Type B pancreatic cell (in vitro differentiated cells): ENCODE data around the gene CDH16. TPM values are rescaled to one million over a fixed set of nuclear protein-coding genes. Genes with fewer than 3 reads are reported as not detected.

ENCODE experiments used
- DNase-seq: peaks from one replicate; pipeline ENCODE4 v3.0.0; 2021; ENCODE audit warnings: mixed read lengths; ENCODE audit not compliant: unreplicated experiment; ENCODE audit errors: extremely low spot score
- H3K27ac Mint-ChIP-seq: 2 replicates; pipeline ENCODE4 v1.8.0; 2021; ENCODE audit warnings: mild to moderate bottlenecking, mixed read lengths
- H3K27me3 Mint-ChIP-seq: 2 replicates; pipeline ENCODE4 v1.8.0; 2021; ENCODE audit warnings: mixed read lengths
- H3K36me3 Mint-ChIP-seq: 2 replicates; pipeline ENCODE4 v1.8.0; 2021; ENCODE audit warnings: mixed read lengths
- H3K4me1 Mint-ChIP-seq: one replicate; pipeline ENCODE4 v1.8.0; 2021; ENCODE audit warnings: mixed read lengths; ENCODE audit not compliant: unreplicated experiment
- H3K4me3 Mint-ChIP-seq: 2 replicates; pipeline ENCODE4 v1.8.0; 2021; ENCODE audit warnings: mild to moderate bottlenecking, mixed read lengths
- H3K9me3 Mint-ChIP-seq: 2 replicates; pipeline ENCODE4 v1.8.0; 2021; ENCODE audit warnings: mixed read lengths
- total RNA-seq: library from RNA; stranded (reverse); gene quantifications from 2 replicates; pipeline ENCODE4 v1.2.1, GENCODE V29; 2021; ENCODE audit warnings: low replicate concordance
- TF ChIP-seq, protein P1 (sequence below): fragments of 200-600 bp; sonication (generic); conservative IDR thresholded peaks from 2 replicates; pipeline ENCODE4 v1.5.0; 2021; ENCODE audit warnings: antibody characterized with exemption, mild to moderate bottlenecking

CDH16 gene
- total RNA-seq, 1 donor from 2014 or later, result 1.7 TPM

DNA sequence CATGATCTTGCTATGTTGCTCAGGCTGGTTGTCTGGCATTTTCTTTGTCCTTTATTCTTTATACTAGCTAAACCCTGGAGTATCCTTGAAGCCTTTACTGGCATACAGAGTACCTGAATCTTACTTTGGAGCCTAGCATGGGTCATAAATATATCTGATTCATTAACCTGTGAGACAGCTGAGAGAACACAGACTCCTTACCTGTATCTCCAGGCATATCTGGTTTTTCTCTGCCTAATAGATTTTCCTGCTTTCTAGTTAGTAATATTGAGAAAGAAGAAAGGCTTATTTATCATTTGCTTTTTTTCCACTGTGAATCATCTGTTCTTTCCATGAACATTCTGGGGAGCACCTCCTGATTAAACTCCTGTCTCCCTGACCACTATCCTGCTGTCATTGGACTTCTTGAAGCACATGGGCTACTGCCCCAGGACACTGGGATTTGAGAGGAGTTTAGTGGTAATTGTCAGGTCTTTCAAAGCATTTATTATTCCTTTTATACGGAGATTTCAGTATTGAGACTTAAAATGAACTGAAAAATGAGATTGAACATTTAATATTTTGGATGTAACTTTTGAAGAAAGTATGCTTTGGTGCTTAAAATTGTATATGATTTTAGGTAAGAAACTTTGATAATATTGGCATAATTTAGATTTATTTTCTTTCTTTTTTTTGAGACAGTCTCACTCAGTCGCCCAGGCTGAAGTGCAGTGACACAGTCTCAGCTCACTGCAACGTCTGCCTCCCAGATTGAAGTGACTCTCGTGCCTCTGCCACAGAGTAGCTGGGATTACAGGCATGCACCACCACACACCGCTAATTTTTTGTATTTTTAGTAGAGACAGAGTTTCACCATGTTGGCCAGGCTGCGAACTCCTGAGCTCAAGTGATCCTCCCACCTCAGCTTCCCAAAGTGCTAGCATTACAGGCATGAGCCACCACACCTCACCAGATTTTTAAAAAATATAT lies 29.8 kb downstream of the CDH16 start:
- Mint-ChIP-seq H3K4me1 (no peaks in the 10 kb centered on the region), H3K27ac (peak overlapping the region; percentile 29), H3K9me3 (no peaks in the 10 kb centered on the region), H3K36me3 (peaks cover 14% of the 10 kb centered on the region), H3K27me3 (no peaks in the 10 kb centered on the region), H3K4me3 (no peak overlapping the region)
- DNase-seq, result no peak
- TF ChIP-seq, protein P1, sequence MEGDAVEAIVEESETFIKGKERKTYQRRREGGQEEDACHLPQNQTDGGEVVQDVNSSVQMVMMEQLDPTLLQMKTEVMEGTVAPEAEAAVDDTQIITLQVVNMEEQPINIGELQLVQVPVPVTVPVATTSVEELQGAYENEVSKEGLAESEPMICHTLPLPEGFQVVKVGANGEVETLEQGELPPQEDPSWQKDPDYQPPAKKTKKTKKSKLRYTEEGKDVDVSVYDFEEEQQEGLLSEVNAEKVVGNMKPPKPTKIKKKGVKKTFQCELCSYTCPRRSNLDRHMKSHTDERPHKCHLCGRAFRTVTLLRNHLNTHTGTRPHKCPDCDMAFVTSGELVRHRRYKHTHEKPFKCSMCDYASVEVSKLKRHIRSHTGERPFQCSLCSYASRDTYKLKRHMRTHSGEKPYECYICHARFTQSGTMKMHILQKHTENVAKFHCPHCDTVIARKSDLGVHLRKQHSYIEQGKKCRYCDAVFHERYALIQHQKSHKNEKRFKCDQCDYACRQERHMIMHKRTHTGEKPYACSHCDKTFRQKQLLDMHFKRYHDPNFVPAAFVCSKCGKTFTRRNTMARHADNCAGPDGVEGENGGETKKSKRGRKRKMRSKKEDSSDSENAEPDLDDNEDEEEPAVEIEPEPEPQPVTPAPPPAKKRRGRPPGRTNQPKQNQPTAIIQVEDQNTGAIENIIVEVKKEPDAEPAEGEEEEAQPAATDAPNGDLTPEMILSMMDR, result no peak

DNA sequence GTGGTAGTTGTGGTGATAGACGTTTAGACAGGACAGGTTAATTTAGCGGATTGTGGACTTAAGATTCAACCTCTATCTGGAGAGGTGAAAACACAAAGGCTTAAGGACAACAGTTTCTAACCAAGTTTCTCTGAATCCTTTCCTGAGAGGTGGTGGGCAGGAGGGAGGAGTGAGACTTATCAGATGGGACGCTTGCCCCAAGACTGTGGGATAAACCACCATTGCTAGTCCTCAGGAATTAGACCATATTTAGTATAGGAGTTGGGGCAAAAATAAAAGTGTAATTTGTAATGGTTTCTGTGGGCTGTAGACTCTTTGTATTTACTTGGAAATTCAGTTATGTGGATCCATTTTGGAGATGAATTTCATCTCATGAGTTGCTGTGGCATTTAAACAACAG lies 31.8 kb downstream of the CDH16 start:
- Mint-ChIP-seq H3K36me3 (peaks cover 14% of the 10 kb centered on the region), H3K4me3 (peak overlapping the region; percentile 16), H3K4me1 (no peaks in the 10 kb centered on the region), H3K9me3 (no peaks in the 10 kb centered on the region), H3K27ac (peak overlapping the region; percentile 63), H3K27me3 (no peaks in the 10 kb centered on the region)
- TF ChIP-seq, protein P1, result no peak
- DNase-seq, result no peak

- no peaks in the 10 kb centered on the region for H3K9me3 Mint-ChIP-seq
- peaks cover 14% of the 10 kb centered on the region for H3K36me3 Mint-ChIP-seq
- peak overlapping the region; percentile 63 for H3K27ac Mint-ChIP-seq
These were observed 32.4 kb downstream of the CDH16 start for GRCh38 chr16:66886321-66886720.

GRCh38 chr16:66885491-66885890 lies 33.2 kb downstream of the CDH16 start:
- peak overlapping the region; percentile 63 for H3K27ac Mint-ChIP-seq
- H3K36me3 Mint-ChIP-seq, result peaks cover 10% of the 10 kb centered on the region
- no peaks in the 10 kb centered on the region for H3K9me3 Mint-ChIP-seq
- peak overlapping the region; percentile 53 for H3K4me3 Mint-ChIP-seq
- H3K4me1 Mint-ChIP-seq, result peaks cover under 1% of the 10 kb centered on the region
- H3K27me3 Mint-ChIP-seq, result no peaks in the 10 kb centered on the region
- TF ChIP-seq, protein P1, result no peak
- no peak for DNase-seq

More at GRCh38 chr16:66886321-66886720, 32.4 kb downstream of the CDH16 start:
- no peaks in the 10 kb centered on the region for H3K4me1 Mint-ChIP-seq
- peak overlapping the region; percentile 16 for H3K4me3 Mint-ChIP-seq
- TF ChIP-seq, protein P1, result no peak
- DNase-seq, result no peak
- H3K27me3 Mint-ChIP-seq, result no peaks in the 10 kb centered on the region

GRCh38 chr16:66882702-66883101 lies 36.0 kb downstream of the CDH16 start:
- TF ChIP-seq, protein P1, result no peak
- no peak for DNase-seq
- Mint-ChIP-seq H3K4me1 (peaks cover 19% of the 10 kb centered on the region), H3K27ac (no peak overlapping the region), H3K9me3 (no peaks in the 10 kb centered on the region), H3K27me3 (no peaks in the 10 kb centered on the region), H3K36me3 (peaks cover 10% of the 10 kb centered on the region), H3K4me3 (peak overlapping the region; percentile 39)
